ENCODE results near the gene SYVN1.
"Not testable (repeated sequence)": the region's sequence is repeated elsewhere in the genome, so short reads cannot be mapped to it uniquely, and the experiment has no call there.

DNA sequence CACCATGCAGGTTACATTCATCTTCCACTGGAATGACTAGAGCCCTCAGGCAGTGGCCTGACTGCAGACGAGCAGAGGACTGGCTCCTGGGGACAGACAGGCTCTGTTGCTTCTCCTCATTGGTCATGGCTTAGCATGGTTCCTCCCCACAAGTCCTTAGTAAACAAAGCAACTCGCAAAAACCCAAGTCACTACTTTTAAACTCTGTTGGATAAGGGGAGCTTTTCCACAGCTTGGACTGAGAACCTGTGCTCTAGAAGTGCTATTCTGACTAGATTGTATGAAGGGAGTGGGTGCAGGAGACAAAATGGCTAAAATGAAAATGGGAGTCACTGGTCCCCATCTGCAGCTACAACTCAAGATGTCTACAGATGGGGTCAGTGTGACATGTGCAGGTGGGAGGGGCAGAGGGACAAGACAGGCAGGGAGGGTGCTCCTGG lies 40.3 kb upstream of the SYVN1 start:
- TF ChIP-seq, protein P1, sequence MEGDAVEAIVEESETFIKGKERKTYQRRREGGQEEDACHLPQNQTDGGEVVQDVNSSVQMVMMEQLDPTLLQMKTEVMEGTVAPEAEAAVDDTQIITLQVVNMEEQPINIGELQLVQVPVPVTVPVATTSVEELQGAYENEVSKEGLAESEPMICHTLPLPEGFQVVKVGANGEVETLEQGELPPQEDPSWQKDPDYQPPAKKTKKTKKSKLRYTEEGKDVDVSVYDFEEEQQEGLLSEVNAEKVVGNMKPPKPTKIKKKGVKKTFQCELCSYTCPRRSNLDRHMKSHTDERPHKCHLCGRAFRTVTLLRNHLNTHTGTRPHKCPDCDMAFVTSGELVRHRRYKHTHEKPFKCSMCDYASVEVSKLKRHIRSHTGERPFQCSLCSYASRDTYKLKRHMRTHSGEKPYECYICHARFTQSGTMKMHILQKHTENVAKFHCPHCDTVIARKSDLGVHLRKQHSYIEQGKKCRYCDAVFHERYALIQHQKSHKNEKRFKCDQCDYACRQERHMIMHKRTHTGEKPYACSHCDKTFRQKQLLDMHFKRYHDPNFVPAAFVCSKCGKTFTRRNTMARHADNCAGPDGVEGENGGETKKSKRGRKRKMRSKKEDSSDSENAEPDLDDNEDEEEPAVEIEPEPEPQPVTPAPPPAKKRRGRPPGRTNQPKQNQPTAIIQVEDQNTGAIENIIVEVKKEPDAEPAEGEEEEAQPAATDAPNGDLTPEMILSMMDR (IDR thresholded peaks at IDR 0.05): not testable (repeated sequence)
- TF ChIP-seq POLR2A (IDR thresholded peaks at IDR 0.05): not testable (repeated sequence)
